GM21447 (cell line): Measurements from ENCODE around the gene UBE2R2.
"Not testable (repeated sequence)": the region's sequence is repeated elsewhere in the genome, so short reads cannot be mapped to it uniquely, and the experiment has no call there.

Experiments used
- ATAC-seq: cut with Tn5 transposase; IDR thresholded peaks from one replicate; pipeline ENCODE4 v1.9.1; 2021; ENCODE audit not compliant: unreplicated experiment

The UBE2R2 gene

GRCh38 chr9:33816327-33817252 is at the start of gene UBE2R2:
Gene UBE2R2 (plus strand): TSS chr9:33817160. CDS start chr9:33817758, 598 bp downstream.
- peak; percentile 59 for ATAC-seq

- ATAC-seq: not testable (repeated sequence)
Measured at GRCh38 chr9:33770156-33770880, 46.6 kb upstream of the UBE2R2 start.

- not testable (repeated sequence) for ATAC-seq
Measured at GRCh38 chr9:33773135-33773534, 43.8 kb upstream of the UBE2R2 start.

GRCh38 chr9:33774074-33774659 is 42.8 kb upstream of the UBE2R2 start:
- not testable (repeated sequence) for ATAC-seq

- ATAC-seq: no peak
Measured at GRCh38 chr9:33776578-33776977, 40.4 kb upstream of the UBE2R2 start.

- ATAC-seq: peak; percentile 67
Measured at GRCh38 chr9:33778700-33779351, 38.1 kb upstream of the UBE2R2 start.

GRCh38 chr9:33780276-33780675 is 36.7 kb upstream of the UBE2R2 start:
- ATAC-seq: no peak

- no peak for ATAC-seq
Measured at GRCh38 chr9:33781736-33782135, 35.2 kb upstream of the UBE2R2 start.

GRCh38 chr9:33782395-33783152 is 34.4 kb upstream of the UBE2R2 start:
- no peak for ATAC-seq

GRCh38 chr9:33785914-33786313 is 31.0 kb upstream of the UBE2R2 start:
- ATAC-seq: no peak

- no peak for ATAC-seq
Measured at GRCh38 chr9:33786681-33787080, 30.3 kb upstream of the UBE2R2 start.

GRCh38 chr9:33787839-33788238 is 29.1 kb upstream of the UBE2R2 start:
- no peak for ATAC-seq

GRCh38 chr9:33789429-33789828 is 27.5 kb upstream of the UBE2R2 start:
- ATAC-seq: not testable (repeated sequence)

- no peak for ATAC-seq
Measured at GRCh38 chr9:33791117-33791516, 25.8 kb upstream of the UBE2R2 start.

- not testable (repeated sequence) for ATAC-seq
Measured at GRCh38 chr9:33793496-33793895, 23.5 kb upstream of the UBE2R2 start.

- no peak for ATAC-seq
Measured at GRCh38 chr9:33794560-33794959, 22.4 kb upstream of the UBE2R2 start.

GRCh38 chr9:33795281-33795680 is 21.7 kb upstream of the UBE2R2 start, which contains the start of gene PRSS3:
Gene PRSS3 (plus strand): TSS chr9:33795561. CDS start chr9:33795574, 13 bp downstream.
- ATAC-seq: no peak

- ATAC-seq: no peak
Measured at GRCh38 chr9:33795819-33796218, 21.1 kb upstream of the UBE2R2 start.

- not testable (repeated sequence) for ATAC-seq
Measured at GRCh38 chr9:33796679-33797078, 20.3 kb upstream of the UBE2R2 start.

GRCh38 chr9:33797837-33798236 is 19.1 kb upstream of the UBE2R2 start:
- ATAC-seq: no peak
